HG03103 (cell line): ENCODE results near the gene FGD1.

Experiments used
- ATAC-seq: cut with Tn5 transposase; IDR thresholded peaks from one replicate; pipeline ENCODE4 v1.9.1; 2021; ENCODE audit warnings: low read depth; ENCODE audit not compliant: unreplicated experiment

FGD1 gene

GRCh38 chrX:54473993-54474859 is 21.8 kb downstream of the FGD1 start:
- no peak for ATAC-seq

- no peak for ATAC-seq
Measured at GRCh38 chrX:54470054-54470760, 25.8 kb downstream of the FGD1 start.

GRCh38 chrX:54452920-54453319 is 43.1 kb downstream of the FGD1 start:
- ATAC-seq: no peak

GRCh38 chrX:54449929-54450328 is 46.1 kb downstream of the FGD1 start:
- no peak for ATAC-seq

GRCh38 chrX:54447461-54447860 is 48.6 kb downstream of the FGD1 start:
- ATAC-seq: no peak

DNA sequence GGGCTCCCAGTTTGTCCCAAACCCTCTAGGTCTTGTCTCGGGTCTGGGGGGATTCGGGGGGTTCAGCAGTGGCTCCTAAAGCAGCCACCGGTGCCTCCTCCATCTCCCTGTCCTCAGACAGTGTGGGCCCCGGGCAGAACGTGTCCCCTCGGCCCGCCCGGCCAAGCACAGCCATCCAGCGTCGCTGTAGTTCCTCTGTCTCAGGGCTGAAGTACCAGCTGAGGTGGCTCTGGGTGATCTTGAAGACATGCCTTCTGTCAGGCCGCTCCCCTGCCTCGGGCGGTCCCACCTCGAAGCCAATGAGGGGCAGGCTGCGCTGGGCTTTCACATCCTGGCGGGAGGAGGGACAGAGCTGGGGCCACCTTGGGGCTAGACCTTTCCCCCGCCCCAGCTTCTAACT is 50.0 kb downstream of the FGD1 start:
- ATAC-seq: no peak

DNA sequence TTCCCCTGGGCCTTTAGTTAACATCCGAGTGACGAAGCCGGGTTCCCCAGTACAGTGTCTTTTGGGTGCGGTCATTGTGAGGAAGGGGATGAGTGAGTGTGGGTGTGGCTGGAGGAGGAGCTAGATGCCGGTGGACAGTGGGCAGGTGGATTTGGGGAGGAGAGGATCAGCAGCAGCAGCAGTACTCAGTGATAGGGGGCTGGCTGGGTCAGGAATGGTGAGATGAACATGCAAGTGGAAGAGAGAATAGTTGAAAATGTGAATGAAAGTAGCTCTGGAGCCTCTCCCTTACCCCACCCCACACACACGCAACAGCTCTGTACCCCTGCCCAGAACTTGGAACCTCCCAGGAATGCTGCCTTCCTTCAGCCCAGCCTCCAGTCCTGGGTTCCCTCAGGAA is 51.3 kb downstream of the FGD1 start:
- no peak for ATAC-seq

GRCh38 chrX:54442790-54443189 is 53.2 kb downstream of the FGD1 start:
- ATAC-seq: no peak

DNA sequence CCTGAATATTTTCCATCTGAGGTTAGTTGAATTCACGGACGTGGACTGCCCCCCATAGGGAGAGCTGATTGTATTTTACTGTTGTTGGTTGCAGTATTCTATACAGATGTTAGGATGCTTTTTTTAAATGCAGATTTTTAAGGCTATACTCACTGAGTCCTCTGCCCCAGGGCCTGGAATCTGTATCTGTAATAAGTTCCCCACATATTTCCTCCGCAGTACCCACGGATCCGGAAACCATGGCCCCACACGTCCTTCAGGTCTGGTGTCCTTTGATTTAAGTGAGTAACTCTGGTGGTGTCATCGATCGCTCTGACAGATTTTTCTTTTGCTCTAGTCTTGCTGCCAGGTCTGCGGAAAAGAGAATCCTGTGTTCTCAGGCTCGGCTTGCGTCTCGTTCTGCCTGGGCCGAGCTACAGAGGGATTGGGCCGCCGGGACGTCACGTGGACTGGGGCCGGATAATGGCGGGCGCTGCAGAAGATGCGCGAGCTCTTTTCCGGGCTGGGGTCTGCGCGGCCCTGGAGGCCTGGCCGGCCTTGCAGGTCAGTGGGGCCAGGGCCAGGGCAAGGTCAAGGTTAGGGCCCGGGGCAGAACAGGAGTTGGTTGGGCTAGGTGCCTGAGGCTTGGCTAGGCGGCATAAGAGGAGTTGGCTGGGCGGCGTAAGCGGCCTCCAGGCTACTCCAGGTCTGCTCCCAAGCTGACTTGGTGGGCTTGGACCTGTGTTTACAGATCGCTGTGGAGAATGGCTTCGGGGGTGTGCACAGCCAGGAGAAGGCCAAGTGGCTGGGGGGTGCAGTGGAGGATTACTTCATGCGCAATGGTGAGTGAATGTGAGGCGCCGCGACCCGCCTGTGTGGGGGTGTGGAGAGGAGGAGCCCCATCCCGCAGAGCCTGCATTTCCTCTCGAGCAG is 55.8 kb downstream of the FGD1 start, which contains the start of gene TSR2:
TSS of gene TSR2 (plus strand) at position 445 of the 912 bp plus-strand sequence. CDS start at position 463, 18 bp downstream.
- peak; percentile 93 for ATAC-seq

- ATAC-seq: no peak
Measured at GRCh38 chrX:54435121-54435520, 60.9 kb downstream of the FGD1 start.

GRCh38 chrX:54430519-54430918 is 65.5 kb downstream of the FGD1 start:
- no peak for ATAC-seq

- ATAC-seq: no peak
Measured at GRCh38 chrX:54427837-54428424, 68.1 kb downstream of the FGD1 start.

- ATAC-seq: no peak
Measured at GRCh38 chrX:54423161-54423888, 72.7 kb downstream of the FGD1 start.

DNA sequence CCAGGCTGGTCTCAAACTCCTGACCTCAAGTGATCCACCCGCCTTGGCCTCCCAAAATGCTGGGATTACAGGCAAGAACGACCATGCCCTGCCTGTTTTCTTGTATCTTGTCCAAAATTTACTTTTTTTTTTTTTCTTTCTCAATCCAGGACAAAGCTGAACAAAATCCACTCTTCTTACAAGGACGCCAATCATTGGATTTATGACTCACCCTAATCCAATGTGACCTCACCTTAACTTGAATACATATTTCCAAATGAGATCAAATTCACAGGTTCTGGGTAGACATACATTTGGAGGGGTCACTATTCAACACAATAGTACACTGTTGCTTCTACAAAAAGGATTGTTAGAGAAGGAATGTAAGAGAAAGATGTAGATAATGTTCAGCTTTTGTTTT is 73.9 kb downstream of the FGD1 start:
- ATAC-seq: no peak

- ATAC-seq: no peak
Measured at GRCh38 chrX:54419559-54420302, 76.3 kb downstream of the FGD1 start.

- no peak for ATAC-seq
Measured at GRCh38 chrX:54416965-54417364, 79.1 kb downstream of the FGD1 start.

GRCh38 chrX:54415534-54416350 is 80.3 kb downstream of the FGD1 start:
- no peak for ATAC-seq

GRCh38 chrX:54413753-54414152 is 82.3 kb downstream of the FGD1 start:
- ATAC-seq: no peak
